GM10266 (cell line): ENCODE data around the gene MAGEB6B.
"Not testable (repeated sequence)": the region's sequence is repeated elsewhere in the genome, so short reads cannot be mapped to it uniquely, and the experiment has no call there.

ENCODE experiments used
- DNase-seq: peaks from one replicate; pipeline ENCODE4 v3.0.0; 2012; ENCODE audit errors: extremely low spot score
- CTCF ChIP-seq: IDR thresholded peaks from 2 replicates; pipeline ENCODE4 v1.5.1; 2012; ENCODE audit warnings: mild to moderate bottlenecking, low read depth; ENCODE audit not compliant: control insufficient read depth, insufficient read depth; ENCODE audit errors: missing control alignments

Gene MAGEB6B

GRCh38 chrX:26160301-26160700 lies at the start of gene MAGEB6B:
TSS of gene MAGEB6B (plus strand) at chrX:26160601. CDS start at chrX:26160601, 0 bp downstream.
- no peak for DNase-seq
- TF ChIP-seq CTCF, result no peak

GRCh38 chrX:26138274-26138673 lies 22.1 kb upstream of the MAGEB6B start, which contains the start of gene MAGEB18:
TSS of gene MAGEB18 (plus strand) at chrX:26138343. CDS start at chrX:26138986, 643 bp downstream.
- no peak for DNase-seq
- TF ChIP-seq CTCF, result no peak

- no peak for TF ChIP-seq CTCF
- DNase-seq, result no peak
These were observed 14.4 kb upstream of the MAGEB6B start for GRCh38 chrX:26146024-26146423.

- DNase-seq, result no peak
- no peak for TF ChIP-seq CTCF
These were observed 31.8 kb downstream of the MAGEB6B start, which contains the start of gene MAGEB6 for GRCh38 chrX:26192204-26192603. TSS of gene MAGEB6 (plus strand) at chrX:26192440. CDS start at chrX:26193847, 1,407 bp downstream.

- TF ChIP-seq CTCF, result no peak
- no peak for DNase-seq
These were observed 43.2 kb downstream of the MAGEB6B start for GRCh38 chrX:26203561-26203960.

- not testable (repeated sequence) for DNase-seq
These were observed 44.3 kb downstream of the MAGEB6B start for GRCh38 chrX:26204717-26205116.

- no peak for TF ChIP-seq CTCF
- no peak for DNase-seq
These were observed 47.6 kb downstream of the MAGEB6B start for GRCh38 chrX:26208012-26208411.
